Adrenal gland (tissue), 5 donors: ENCODE measurements around the gene INHBE.

Experiments used
- CTCF ChIP-seq, 6 experiments: fragments of 450-650 bp in 4 of 6; fragments of 200-600 bp in 2 of 6; sonication (generic) in 1 of 6; IDR thresholded peaks; 1 replicate in 5 of 6; 2 replicates in 1 of 6; pipeline versions ENCODE4 v1.5.1 to v1.8.0; 2016 to 2021; ENCODE audit warnings: antibody characterized with exemption in 6 of 6, mild to moderate bottlenecking in 2 of 6, moderate library complexity in 1 of 6
- POLR2A ChIP-seq, 2 donors: fragments of 450-650 bp; IDR thresholded peaks; one replicate each; pipeline ENCODE4 v1.6.1; 2017; ENCODE audit warnings: antibody characterized with exemption in 2 of 2, mild to moderate bottlenecking in 2 of 2, moderate library complexity in 1 of 2
- donor health status: DM: no; HTN: no; CAD: no.

- peak; percentile 89 to 98 (median 94) for TF ChIP-seq CTCF (IDR thresholded peaks at IDR 0.05)
- peak; percentile 14 to 47 for TF ChIP-seq POLR2A (IDR thresholded peaks at IDR 0.05)
Measured at GRCh38 chr12:57459055-57459749, 4.1 kb downstream of the INHBE start.
